COLO668 (cell line): Measurements from ENCODE around the gene ADGRG7.
"Not testable (repeated sequence)": the region's sequence is repeated elsewhere in the genome, so short reads cannot be mapped to it uniquely, and the experiment has no call there.

Experiments used
- DNase-seq: peaks from one replicate; lab custom pipeline; 2025; ENCODE audit not compliant: unreplicated experiment; lab: John Stamatoyannopoulos, UW

The ADGRG7 gene

DNA sequence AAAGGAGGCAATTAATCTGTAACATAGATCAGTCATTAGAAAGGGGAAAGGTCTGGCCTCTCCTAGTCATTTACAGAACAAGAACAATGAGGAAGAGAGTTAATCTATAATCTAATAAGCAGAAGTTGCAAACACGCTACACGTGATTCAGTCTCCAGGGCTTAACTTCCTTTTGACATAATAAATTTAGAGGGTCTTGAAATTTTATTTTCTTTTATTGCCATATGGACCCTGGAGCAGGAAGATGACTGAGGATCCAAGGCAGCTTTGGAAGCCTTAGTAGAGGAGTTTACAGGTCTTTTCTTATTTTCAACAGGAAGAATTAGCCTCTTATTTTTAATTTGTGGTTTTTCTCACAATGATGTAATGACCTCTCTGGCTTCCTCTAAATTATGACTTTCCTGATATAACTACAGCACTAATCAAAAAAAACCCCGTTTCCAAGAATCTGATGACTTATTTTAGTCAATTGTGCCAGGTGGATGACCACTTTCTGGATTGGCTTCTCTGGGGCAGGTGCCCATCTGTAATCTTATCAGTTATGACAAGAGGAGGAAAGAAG, 32.2 kb downstream of the ADGRG7 start:
- DNase-seq, result no peak

DNA sequence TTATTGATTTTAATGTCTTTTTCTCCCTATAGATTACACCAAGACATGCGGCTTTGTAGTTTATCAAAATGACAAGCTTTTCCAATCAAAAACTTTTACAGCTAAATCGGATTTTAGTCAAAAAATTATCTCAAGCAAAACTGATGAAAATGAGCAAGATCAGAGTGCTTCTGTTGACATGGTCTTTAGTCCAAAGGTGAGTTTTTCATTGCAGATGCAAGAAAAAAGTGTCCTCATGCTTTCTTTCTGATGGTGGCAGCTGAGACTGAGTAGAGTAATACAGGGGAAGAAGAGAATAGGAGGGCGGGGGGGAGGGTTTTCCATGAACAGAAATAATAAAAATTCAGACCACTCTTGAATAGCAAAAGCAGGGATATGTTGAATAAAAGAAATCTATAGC, 36.5 kb downstream of the ADGRG7 start:
- DNase-seq, result no peak

DNA sequence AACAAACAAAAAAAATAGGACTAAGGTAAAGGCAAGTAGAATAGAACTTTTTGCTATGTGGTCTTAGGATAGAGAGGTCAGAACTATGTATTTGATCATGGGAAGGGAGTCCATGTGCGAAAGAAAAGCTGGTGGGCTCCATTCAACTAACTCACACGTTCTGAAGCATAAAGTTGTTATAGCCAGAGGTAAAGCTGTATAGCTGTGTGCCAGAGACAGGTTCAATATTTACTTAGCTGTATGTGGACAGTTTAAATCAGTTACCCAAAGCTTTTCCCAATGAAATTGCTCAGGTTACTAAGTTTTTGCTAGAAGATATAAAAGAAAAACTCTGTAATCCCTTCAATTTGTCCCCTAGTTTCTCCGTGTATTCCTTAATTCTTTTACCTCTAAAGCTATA, 37.8 kb downstream of the ADGRG7 start:
- DNase-seq, result no peak

DNA sequence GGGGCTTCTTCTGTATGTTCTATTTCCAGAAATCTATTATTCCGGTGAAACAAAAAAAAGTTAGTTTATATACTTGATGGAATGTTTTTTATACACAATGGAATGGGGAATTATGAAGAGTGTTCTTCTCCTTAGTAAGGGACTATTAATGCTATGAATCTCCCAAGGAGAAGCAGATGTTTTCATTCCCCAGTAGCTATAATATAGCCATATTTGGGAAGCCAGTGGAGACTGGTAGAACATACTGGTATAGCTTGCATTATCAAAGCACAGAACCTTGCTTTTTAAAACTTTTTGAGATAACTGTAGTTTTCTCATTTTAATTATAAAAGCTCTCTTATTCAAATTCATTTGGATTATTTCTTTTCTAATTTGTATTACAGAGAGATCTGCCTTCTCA, 38.3 kb downstream of the ADGRG7 start:
- no peak for DNase-seq

GRCh38 chr3:100650651-100651619, 41.5 kb downstream of the ADGRG7 start:
- no peak for DNase-seq

DNA sequence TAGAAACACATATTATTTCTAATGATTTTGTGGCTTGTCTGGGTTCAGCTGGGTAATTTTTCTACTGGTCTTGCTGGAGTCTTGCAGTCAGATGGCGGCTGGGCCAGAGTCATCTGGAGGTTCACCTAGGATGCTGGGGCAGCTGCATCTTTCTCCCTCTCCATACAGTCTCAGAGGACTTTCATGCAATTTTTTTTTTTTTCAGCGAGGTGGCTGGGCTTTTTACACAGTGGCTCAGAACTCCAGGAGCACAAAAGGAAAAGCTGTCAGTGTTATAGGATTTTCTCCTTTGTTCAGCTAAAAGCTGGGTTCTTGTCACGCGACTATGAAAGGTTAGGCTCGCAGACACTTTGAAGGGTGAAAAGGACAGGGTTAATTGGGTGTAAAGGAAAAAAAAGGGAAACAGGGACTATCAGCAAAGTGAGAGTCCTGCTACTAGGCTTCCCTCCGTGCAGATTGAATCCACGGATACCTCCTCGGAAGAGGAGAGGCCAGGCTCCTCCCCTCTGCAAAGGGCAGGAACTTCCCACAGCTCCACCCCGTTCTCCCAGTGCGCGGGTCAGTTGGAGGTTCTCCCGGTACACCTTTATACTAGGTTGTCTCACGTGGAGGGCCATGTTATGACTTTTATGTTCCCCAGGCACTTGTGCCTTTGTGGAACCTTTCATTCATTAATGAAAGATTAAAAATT, 44.3 kb downstream of the ADGRG7 start:
- DNase-seq, result no peak

DNA sequence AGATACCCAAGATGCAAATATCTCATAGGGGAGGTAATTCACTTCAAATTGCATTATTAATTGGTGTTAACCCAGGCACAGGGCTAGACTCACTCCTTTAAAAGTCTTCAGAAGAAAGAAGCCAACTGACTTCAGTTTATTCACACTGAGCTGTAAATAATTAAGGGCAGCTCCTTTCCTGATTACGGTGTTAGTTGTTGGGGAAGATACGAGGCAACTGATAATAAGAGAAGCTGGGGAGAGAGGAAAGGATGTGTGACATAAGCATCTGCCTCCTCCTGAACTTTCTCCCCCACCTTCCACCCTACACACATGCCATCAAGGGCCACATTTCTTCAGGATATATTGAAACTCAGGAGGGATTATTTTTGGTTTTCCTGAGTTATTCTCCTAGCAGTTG, 47.5 kb downstream of the ADGRG7 start:
- no peak for DNase-seq

DNA sequence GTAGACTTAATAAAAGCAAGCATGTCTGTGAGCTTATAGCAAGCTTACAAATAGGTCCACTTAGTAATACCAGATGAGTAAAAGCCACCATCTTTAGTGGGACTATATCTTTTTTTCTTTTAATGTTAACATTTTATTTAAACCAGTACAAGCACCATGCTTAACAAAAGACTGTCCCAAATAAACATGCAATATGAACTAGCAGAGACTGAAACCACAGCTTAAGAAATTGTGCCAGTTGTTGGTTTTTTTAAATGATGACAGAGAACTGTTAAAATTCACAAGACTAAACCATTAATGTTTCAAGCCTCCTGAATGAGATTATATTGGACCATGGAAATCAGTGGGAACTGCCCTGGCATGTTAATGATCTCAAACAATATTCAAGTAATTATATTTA, 51.9 kb downstream of the ADGRG7 start:
- not testable (repeated sequence) for DNase-seq

DNA sequence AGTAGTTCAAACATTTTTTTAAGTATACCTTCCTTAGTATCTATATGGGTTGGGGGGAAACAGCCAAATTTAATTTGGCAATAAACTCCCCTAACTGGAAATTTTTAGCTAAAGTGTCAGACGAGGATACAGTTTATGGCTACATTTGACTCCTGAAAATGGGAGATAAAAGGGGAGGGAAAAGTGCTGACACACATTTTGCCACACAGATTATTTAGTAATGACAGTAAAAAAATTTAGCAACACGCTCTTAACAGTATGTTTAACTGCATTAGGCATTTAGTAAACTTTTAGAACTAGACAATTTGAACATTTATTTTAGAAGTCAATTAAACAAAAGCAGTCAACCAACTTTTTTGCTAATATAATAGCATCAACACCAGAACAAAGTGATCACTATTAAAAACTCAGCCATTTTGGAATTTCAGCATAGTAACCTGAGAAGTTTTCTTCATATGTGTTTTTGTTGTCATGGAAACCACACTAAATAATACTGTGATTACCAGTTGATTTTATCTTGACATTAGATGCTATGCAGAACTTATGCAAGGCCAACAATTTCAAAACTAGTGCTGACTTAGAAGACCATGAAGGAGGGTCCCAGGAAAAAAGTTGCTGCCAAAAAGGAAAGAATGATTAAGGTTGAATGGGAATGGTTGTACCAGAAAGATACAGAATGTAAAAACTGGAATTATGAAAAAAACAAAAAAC, 52.9 kb downstream of the ADGRG7 start:
- no peak for DNase-seq

GRCh38 chr3:100665230-100665629, 55.8 kb downstream of the ADGRG7 start:
- DNase-seq, result no peak

DNA sequence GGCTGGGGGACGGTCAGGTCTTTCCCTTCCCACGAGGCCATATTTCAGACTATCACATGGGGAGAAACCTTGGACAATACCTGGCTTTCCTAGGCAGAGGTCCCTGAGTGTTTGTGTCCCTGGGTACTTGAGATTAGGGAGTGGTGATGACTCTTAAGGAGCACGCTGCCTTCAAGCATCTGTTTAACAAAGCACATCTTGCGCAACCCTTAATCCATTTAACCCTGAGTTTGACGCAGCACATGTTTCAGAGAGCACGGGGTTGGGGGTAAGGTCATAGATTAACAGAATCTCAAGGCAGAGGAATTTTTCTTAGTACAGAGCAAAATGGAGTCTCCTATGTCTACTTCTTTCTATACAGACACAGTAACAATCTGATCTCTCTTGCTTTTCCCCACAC, 57.3 kb downstream of the ADGRG7 start:
- DNase-seq, result not testable (repeated sequence)

DNA sequence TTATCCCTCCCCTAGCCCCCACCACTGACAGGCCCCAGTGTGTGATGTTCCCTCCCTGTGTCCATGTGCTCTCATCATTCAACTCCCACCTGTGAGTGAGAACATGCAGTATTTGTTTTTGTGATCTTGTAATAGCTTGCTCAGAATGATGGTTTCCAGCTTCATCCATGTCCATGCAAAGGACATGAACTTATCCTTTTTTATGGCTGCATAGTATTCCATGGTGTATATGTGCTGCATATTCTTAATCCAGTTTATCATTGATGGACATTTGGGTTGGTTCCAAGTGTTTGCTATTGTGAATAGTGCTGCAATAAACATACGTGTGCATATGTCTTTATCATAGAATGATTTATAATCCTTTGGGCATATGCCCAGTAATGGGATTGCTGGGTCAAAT, 57.9 kb downstream of the ADGRG7 start:
- DNase-seq, result not testable (repeated sequence)

- not testable (repeated sequence) for DNase-seq
Observed at GRCh38 chr3:100670995-100671394, 61.6 kb downstream of the ADGRG7 start.

- DNase-seq, result no peak
Observed at GRCh38 chr3:100681496-100681895, 72.1 kb downstream of the ADGRG7 start.

DNA sequence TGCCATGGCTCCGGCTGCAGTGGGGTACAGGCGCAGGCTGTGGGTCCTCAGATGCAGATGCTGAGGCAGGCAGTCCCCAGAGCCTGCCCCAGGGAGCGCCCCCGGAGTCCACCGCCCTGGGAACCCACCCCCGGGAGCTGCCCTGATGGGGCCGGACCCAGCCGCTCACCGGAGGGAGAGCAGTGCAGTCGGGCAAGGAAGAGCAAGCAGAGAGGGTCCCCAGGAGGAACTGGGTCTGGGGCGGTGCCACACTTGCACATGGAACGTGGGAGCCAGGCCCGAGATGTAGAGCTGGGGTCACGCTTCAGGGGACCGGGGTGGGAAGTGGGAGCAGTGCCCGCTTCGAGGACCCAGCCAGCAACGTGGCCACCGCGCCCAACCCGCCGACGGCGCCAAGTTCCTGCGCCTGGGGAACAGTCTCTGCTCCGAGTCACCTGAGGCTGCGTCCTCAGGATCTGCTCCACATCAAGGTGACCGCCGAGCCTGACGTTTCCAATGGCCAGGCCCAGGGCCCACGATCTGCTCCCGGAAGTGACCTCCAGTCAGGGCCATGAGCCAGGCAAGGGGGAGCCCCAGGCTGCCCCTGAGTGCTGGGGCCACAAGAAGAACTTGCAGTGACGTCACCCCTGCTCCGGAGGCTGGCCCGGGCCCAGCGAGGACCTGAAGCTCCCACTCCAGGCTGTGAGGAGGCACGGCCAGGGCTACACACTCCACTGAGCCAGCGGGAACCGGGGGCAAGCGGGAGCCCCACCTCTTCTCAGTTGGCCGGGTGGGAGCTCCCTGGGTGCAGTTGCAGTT, 72.9 kb downstream of the ADGRG7 start:
- DNase-seq, result no peak

GRCh38 chr3:100682854-100683760, 73.7 kb downstream of the ADGRG7 start:
- no peak for DNase-seq

DNA sequence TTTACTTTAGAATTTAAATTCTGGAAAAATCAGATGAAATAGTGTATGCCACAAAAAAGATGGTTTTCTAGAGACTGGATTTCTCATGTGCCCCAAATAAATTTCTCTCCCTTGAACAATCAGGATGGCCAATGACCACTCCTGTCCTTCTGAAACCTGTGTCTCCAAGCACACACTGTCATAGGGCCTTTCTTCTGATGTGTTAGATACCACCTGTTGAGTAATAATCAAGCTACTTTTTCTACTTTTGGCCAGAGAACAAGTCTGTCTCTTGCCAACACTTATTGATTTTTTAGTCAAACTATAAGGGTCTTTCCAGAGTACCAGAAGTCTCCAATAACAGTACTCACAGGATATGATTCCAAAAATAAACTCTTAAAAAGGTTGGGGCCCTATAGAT, 83.8 kb downstream of the ADGRG7 start:
- no peak for DNase-seq

GRCh38 chr3:100695696-100696095, 86.3 kb downstream of the ADGRG7 start:
- DNase-seq, result no peak

DNA sequence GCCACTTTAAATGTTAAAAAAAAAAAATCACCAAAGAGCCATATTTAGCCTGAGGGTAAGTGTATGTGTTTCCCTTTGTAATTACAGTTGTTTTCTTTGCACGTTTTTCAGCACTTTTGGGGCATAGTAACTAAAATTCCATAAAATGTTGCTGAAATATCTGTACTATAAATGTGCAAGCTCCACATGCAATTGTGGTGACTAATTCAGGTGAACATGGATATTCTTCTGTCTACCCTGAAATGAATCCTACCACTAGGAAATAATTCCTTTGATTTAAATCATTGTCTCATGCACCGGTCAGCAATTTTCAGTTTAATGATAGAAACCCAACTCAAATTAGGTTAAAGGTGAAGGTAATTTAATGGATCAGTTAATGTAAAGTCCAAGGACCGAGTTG, 86.8 kb downstream of the ADGRG7 start:
- DNase-seq, result no peak
